Amniotic epithelial cell (primary cell): ENCODE measurements around the gene PPP1R1C.
"Not testable (repeated sequence)": the region's sequence is repeated elsewhere in the genome, so short reads cannot be mapped to it uniquely, and the experiment has no call there.

Experiments
- DNase-seq: peaks from one replicate; pipeline ENCODE4 v3.0.0-alpha.2; 2010; ENCODE audit warnings: low read depth

PPP1R1C gene

GRCh38 chr2:182015334-182016109, 29.9 kb downstream of the PPP1R1C start:
- peak; percentile 21 for DNase-seq

- DNase-seq = peak; percentile 48
Measured at GRCh38 chr2:182018218-182018617, 32.6 kb downstream of the PPP1R1C start.

GRCh38 chr2:182019731-182020130, 34.1 kb downstream of the PPP1R1C start:
- DNase-seq = no peak

- peak; percentile 18 for DNase-seq
Measured at GRCh38 chr2:182020286-182021070, 34.8 kb downstream of the PPP1R1C start.

- no peak for DNase-seq
Measured at GRCh38 chr2:182023235-182023634, 37.6 kb downstream of the PPP1R1C start.

- not testable (repeated sequence) for DNase-seq
Measured at GRCh38 chr2:182030875-182031274, 45.2 kb downstream of the PPP1R1C start.

GRCh38 chr2:182031956-182032355, 46.3 kb downstream of the PPP1R1C start:
- peak; percentile 13 for DNase-seq

- DNase-seq = no peak
Measured at GRCh38 chr2:182033449-182033848, 47.8 kb downstream of the PPP1R1C start.

GRCh38 chr2:182038576-182038975, 52.9 kb downstream of the PPP1R1C start:
- DNase-seq = peak; percentile 24

- DNase-seq = no peak
Measured at GRCh38 chr2:182043021-182043420, 57.4 kb downstream of the PPP1R1C start.

GRCh38 chr2:182043861-182044260, 58.2 kb downstream of the PPP1R1C start:
- no peak for DNase-seq

- peak; percentile 43 for DNase-seq
Measured at GRCh38 chr2:182047544-182047943, 61.9 kb downstream of the PPP1R1C start.

- DNase-seq = no peak
Measured at GRCh38 chr2:182048088-182048487, 62.4 kb downstream of the PPP1R1C start.

GRCh38 chr2:182048621-182049020, 63.0 kb downstream of the PPP1R1C start:
- no peak for DNase-seq

GRCh38 chr2:182049372-182050148, 63.9 kb downstream of the PPP1R1C start:
- no peak for DNase-seq

- DNase-seq = no peak
Measured at GRCh38 chr2:182050333-182051135, 64.9 kb downstream of the PPP1R1C start.

GRCh38 chr2:182055993-182056392, 70.3 kb downstream of the PPP1R1C start:
- DNase-seq = no peak

- no peak for DNase-seq
Measured at GRCh38 chr2:182057002-182057401, 71.3 kb downstream of the PPP1R1C start.

- no peak for DNase-seq
Measured at GRCh38 chr2:182058056-182058455, 72.4 kb downstream of the PPP1R1C start.

GRCh38 chr2:182061739-182062138, 76.1 kb downstream of the PPP1R1C start:
- no peak for DNase-seq

GRCh38 chr2:182062329-182062972, 76.8 kb downstream of the PPP1R1C start:
- no peak for DNase-seq
